T-helper 1 cell treated with Interleukin-12 subunit alpha and Interleukin-12 subunit beta and Interleukin-4 antibody, amounts not matched to agents 30 ng/mL and 1 ng/mL, for 36 hours (primary cell): Measurements from ENCODE around the gene CFTR. TPM values are rescaled to one million over a fixed set of nuclear protein-coding genes. Genes with fewer than 3 reads are reported as not detected.

ENCODE experiments used
- intact Hi-C: fragments of 100-400 bp; cut with micrococcal nuclease; formaldehyde crosslinking; loops from one replicate; pipeline ENCODE4 v1.15.1; 2024
- total RNA-seq: library from RNA; stranded (reverse); gene quantifications from 2 replicates; pipeline ENCODE4 v1.2.3, GENCODE V29; 2022

Gene CFTR
- total RNA-seq, 1 donor from 2014 or later, result not detected

- intact Hi-C loops, result no loop called here
These were observed 165.8 kb downstream of the CFTR start for GRCh38 chr7:117645481-117646165.

GRCh38 chr7:117648203-117648866 lies 168.5 kb downstream of the CFTR start:
- intact Hi-C loops, result no loop called here

GRCh38 chr7:117652943-117653680 lies 173.3 kb downstream of the CFTR start:
- intact Hi-C loops, result no loop called here

GRCh38 chr7:117654780-117655179 lies 175.0 kb downstream of the CFTR start:
- intact Hi-C loops, result no loop called here

GRCh38 chr7:117656806-117657205 lies 177.0 kb downstream of the CFTR start:
- intact Hi-C loops, result no loop called here

GRCh38 chr7:117659531-117660011 lies 179.7 kb downstream of the CFTR start:
- intact Hi-C loops, result no loop called here

GRCh38 chr7:117661328-117661727 lies 181.5 kb downstream of the CFTR start:
- intact Hi-C loops, result no loop called here

- intact Hi-C loops, result no loop called here
These were observed 184.2 kb downstream of the CFTR start for GRCh38 chr7:117664047-117664446.

- intact Hi-C loops, result no loop called here
These were observed 185.5 kb downstream of the CFTR start for GRCh38 chr7:117665368-117665767.

- intact Hi-C loops, result no loop called here
These were observed 186.2 kb downstream of the CFTR start for GRCh38 chr7:117666031-117666430.

GRCh38 chr7:117666689-117667088 lies 186.9 kb downstream of the CFTR start:
- intact Hi-C loops, result no loop called here

- intact Hi-C loops, result no loop called here
These were observed 187.6 kb downstream of the CFTR start for GRCh38 chr7:117667456-117667855.

GRCh38 chr7:117669818-117670217 lies 190.0 kb downstream of the CFTR start:
- intact Hi-C loops, result loop anchor here (5.0 kb wide), 2 partner anchors 213 to 273 kb away; no protein-coding TSS in a partner anchor

- intact Hi-C loops, result loop anchor here (5.0 kb wide), 2 partner anchors 215 to 275 kb away; no protein-coding TSS in a partner anchor
These were observed 192.6 kb downstream of the CFTR start for GRCh38 chr7:117672453-117672852.

GRCh38 chr7:117673367-117673766 lies 193.5 kb downstream of the CFTR start:
- intact Hi-C loops, result loop anchor here (5.0 kb wide), 2 partner anchors 216 to 276 kb away; no protein-coding TSS in a partner anchor

- intact Hi-C loops, result loop anchor here (2.0 to 5.0 kb wide), 3 partner anchors 33 to 277 kb away; no protein-coding TSS in a partner anchor
These were observed 194.0 kb downstream of the CFTR start for GRCh38 chr7:117673839-117674238.

- intact Hi-C loops, result loop anchor here (2.0 to 5.0 kb wide), 3 partner anchors 32 to 277 kb away; no protein-coding TSS in a partner anchor
These were observed 194.8 kb downstream of the CFTR start for GRCh38 chr7:117674617-117675016.

GRCh38 chr7:117675497-117676435 lies 195.9 kb downstream of the CFTR start:
- intact Hi-C loops, result loop anchor here (2.0 kb wide), 1 partner anchor 31 kb away; no protein-coding TSS in a partner anchor

- intact Hi-C loops, result no loop called here
These were observed 199.3 kb downstream of the CFTR start for GRCh38 chr7:117679120-117679519.

- intact Hi-C loops, result no loop called here
These were observed 203.0 kb downstream of the CFTR start for GRCh38 chr7:117682681-117683385.
